ENCODE data around the gene ZNF25. TPM values are rescaled to one million over a fixed set of nuclear protein-coding genes. Genes with fewer than 3 reads are reported as not detected.

Gene ZNF25
- total RNA-seq, 3 donors from 2014 or later, result 3.9 to 16.0 (median 4.0) TPM

- DNase-seq (no peak), ATAC-seq (no peak)
- TF ChIP-seq CTCF (IDR thresholded peaks at IDR 0.05), result no peak
- H3K4me1 ChIP-seq (ENCODE audit: low read depth), result no peaks in the 10 kb centered on the region
- no peaks in the 10 kb centered on the region for H3K36me3 ChIP-seq (ENCODE audit: low read depth)
- no peak overlapping the region for H3K4me3 ChIP-seq
- no peaks in the 10 kb centered on the region for H3K9me3 ChIP-seq
- intact Hi-C loops (cut with DNase I, micrococcal nuclease), result no loop called here
Measured at GRCh38 chr10:37991655-37992054, 15.2 kb upstream of the ZNF25 start.

GRCh38 chr10:37976880-37977203 is 395 bp upstream of the ZNF25 start:
- Histone ChIP-seq H3K9me3 (peaks cover under 1% of the 10 kb centered on the region), H3K4me1 (ENCODE audit: low read depth) (peaks cover 8% of the 10 kb centered on the region), H3K36me3 (ENCODE audit: low read depth) (peaks cover 4% of the 10 kb centered on the region), H3K4me3 (peak overlapping the region; percentile 84)
- ATAC-seq, result no peak
- no peak for DNase-seq
- intact Hi-C loops (cut with DNase I, micrococcal nuclease), result loop anchor here in 1 of 2 donors (10.0 kb wide), 1 partner anchor 118 kb away; the partner anchor contains the start of gene ZNF37A
- no peak for TF ChIP-seq CTCF (IDR thresholded peaks at IDR 0.05)

GRCh38 chr10:37975401-37975991 is 951 bp downstream of the ZNF25 start:
- no peak for ATAC-seq
- Histone ChIP-seq H3K4me3 (peak overlapping the region; percentile 84), H3K36me3 (ENCODE audit: low read depth) (peaks cover 4% of the 10 kb centered on the region), H3K9me3 (no peaks in the 10 kb centered on the region), H3K4me1 (ENCODE audit: low read depth) (peaks cover 8% of the 10 kb centered on the region)
- intact Hi-C loops (cut with DNase I, micrococcal nuclease), result loop anchor here in 1 of 2 donors (10.0 kb wide), 1 partner anchor 119 kb away; the partner anchor contains the start of gene ZNF37A
- DNase-seq, result peak in 1 of 3 donors; percentile 28
- TF ChIP-seq CTCF (IDR thresholded peaks at IDR 0.05), result no peak

GRCh38 chr10:37972396-37972795 is 4.1 kb downstream of the ZNF25 start:
- intact Hi-C loops (cut with DNase I, micrococcal nuclease), result loop anchor here in 1 of 2 donors (10.0 kb wide), 1 partner anchor 122 kb away; the partner anchor contains the start of gene ZNF37A
- no peak for ATAC-seq
- no peak for DNase-seq
- H3K4me1 ChIP-seq (ENCODE audit: low read depth), result peaks cover 8% of the 10 kb centered on the region
- H3K4me3 ChIP-seq, result no peak overlapping the region
- no peaks in the 10 kb centered on the region for H3K9me3 ChIP-seq
- no peak for TF ChIP-seq CTCF (IDR thresholded peaks at IDR 0.05)
- peaks cover 4% of the 10 kb centered on the region for H3K36me3 ChIP-seq (ENCODE audit: low read depth)

GRCh38 chr10:37965006-37965405 is 11.4 kb downstream of the ZNF25 start:
- peaks cover 17% of the 10 kb centered on the region for H3K9me3 ChIP-seq
- H3K36me3 ChIP-seq (ENCODE audit: low read depth), result no peaks in the 10 kb centered on the region
- ATAC-seq, result no peak
- H3K4me1 ChIP-seq (ENCODE audit: low read depth), result no peaks in the 10 kb centered on the region
- no peak for DNase-seq
- TF ChIP-seq CTCF (IDR thresholded peaks at IDR 0.05), result no peak
- intact Hi-C loops (cut with DNase I, micrococcal nuclease), result no loop called here
- no peak overlapping the region for H3K4me3 ChIP-seq
